DND-41 (cell line): ENCODE data around the gene HOXA2.

Experiments
- EZH2 ChIP-seq: IDR thresholded peaks from 3 replicates; pipeline ENCODE4 v1.6.1; 2012; ENCODE audit warnings: borderline replicate concordance, low read depth, mild to moderate bottlenecking, moderate library complexity, low read length, inconsistent platforms; ENCODE audit not compliant: severe bottlenecking
- TF ChIP-seq, protein P1 (sequence below): IDR thresholded peaks from 2 replicates; pipeline ENCODE4 v1.5.1; 2012; ENCODE audit warnings: borderline replicate concordance, low read length, moderate library complexity, mild to moderate bottlenecking; ENCODE audit not compliant: poor library complexity, severe bottlenecking; ENCODE audit errors: extremely low read depth

DNA sequence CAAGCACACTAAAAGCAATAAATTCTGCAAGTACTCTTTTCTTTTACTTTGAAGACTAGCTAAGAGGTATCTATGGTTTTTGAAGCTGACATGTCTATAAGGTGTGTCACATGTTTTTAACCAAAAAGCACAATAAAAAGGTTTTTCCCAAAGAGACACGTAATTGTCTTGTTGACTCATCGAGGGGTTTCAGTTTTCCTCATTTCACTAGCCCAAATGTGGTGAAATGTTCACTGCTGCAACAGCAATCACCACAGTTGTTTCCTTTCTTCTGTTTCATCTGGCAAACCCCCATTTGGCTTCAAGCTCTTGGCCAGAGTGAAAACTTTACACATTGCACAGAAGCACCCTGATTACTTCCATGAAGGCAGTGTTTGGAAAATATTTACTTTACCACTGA, 31.9 kb upstream of the HOXA2 start:
- TF ChIP-seq, protein P1, sequence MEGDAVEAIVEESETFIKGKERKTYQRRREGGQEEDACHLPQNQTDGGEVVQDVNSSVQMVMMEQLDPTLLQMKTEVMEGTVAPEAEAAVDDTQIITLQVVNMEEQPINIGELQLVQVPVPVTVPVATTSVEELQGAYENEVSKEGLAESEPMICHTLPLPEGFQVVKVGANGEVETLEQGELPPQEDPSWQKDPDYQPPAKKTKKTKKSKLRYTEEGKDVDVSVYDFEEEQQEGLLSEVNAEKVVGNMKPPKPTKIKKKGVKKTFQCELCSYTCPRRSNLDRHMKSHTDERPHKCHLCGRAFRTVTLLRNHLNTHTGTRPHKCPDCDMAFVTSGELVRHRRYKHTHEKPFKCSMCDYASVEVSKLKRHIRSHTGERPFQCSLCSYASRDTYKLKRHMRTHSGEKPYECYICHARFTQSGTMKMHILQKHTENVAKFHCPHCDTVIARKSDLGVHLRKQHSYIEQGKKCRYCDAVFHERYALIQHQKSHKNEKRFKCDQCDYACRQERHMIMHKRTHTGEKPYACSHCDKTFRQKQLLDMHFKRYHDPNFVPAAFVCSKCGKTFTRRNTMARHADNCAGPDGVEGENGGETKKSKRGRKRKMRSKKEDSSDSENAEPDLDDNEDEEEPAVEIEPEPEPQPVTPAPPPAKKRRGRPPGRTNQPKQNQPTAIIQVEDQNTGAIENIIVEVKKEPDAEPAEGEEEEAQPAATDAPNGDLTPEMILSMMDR, result no peak
- no peak for TF ChIP-seq EZH2
